Tibial nerve (tissue), 4 donors: Measurements from ENCODE around the gene ATF5. TPM values are rescaled to one million over a fixed set of nuclear protein-coding genes. Genes with fewer than 3 reads are reported as not detected.

Experiments used
- DNase-seq, 2 donors: peaks; one replicate each; pipeline ENCODE4 v3.0.0-alpha.2; 2019; ENCODE audit warnings: low spot score in 2 of 2
- H3K27ac ChIP-seq, 4 donors: fragments of 200-600 bp; sonication (generic) in 3 of 4; one replicate each; pipeline ENCODE4 v1.5.1; 2017 to 2019; ENCODE audit warnings: mild to moderate bottlenecking in 1 of 4
- H3K27me3 ChIP-seq, 2 donors: fragments of 200-600 bp; sonication (generic) in 1 of 2; one replicate each; pipeline versions ENCODE4 v1.5.1 to v1.6.0; 2017 to 2019
- H3K36me3 ChIP-seq, 3 donors: fragments of 200-600 bp; sonication (generic); one replicate each; pipeline ENCODE4 v1.5.1; 2018 to 2019
- H3K4me1 ChIP-seq, 4 donors: fragments of 200-600 bp; sonication (generic) in 3 of 4; one replicate each; pipeline ENCODE4 v1.5.1; 2017 to 2019
- H3K4me3 ChIP-seq, 4 donors: fragments of 200-600 bp; sonication (generic) in 3 of 4; one replicate each; pipeline ENCODE4 v1.5.1; 2017 to 2019; ENCODE audit warnings: mild to moderate bottlenecking in 1 of 4, moderate library complexity in 1 of 4
- H3K9me3 ChIP-seq, 4 donors: fragments of 200-600 bp; sonication (generic) in 3 of 4; one replicate each; pipeline ENCODE4 v1.5.1; 2017 to 2019
- EP300 ChIP-seq, 2 donors: sonication (generic); formaldehyde crosslinking; IDR thresholded peaks; one replicate each; pipeline ENCODE4 v1.6.1; 2017; ENCODE audit warnings: antibody characterized with exemption in 2 of 2, mild to moderate bottlenecking in 1 of 2
- POLR2A ChIP-seq, 2 donors: fragments of 450-650 bp; IDR thresholded peaks; one replicate each; pipeline ENCODE4 v1.6.1; 2017; ENCODE audit warnings: antibody characterized with exemption in 2 of 2, mild to moderate bottlenecking in 2 of 2, moderate library complexity in 2 of 2
- WGBS, 2 donors: methylation state at CpG; one replicate each; pipeline ENCODE4 v1.1.5; 2018; 5-methylcytosine and 5-hydroxymethylcytosine counted together
- total RNA-seq, 4 donors: library from RNA; depleted of rRNA; stranded (reverse); fragments of >200 nt; gene quantifications; one replicate each; pipeline ENCODE4 v1.1.0, GENCODE V29; 2016
- TF ChIP-seq, protein P1 (sequence below), 5 experiments: fragments of 200-600 bp in 3 of 5; fragments of 450-650 bp in 2 of 5; sonication (generic) in 3 of 5; IDR thresholded peaks; one replicate each; pipeline ENCODE4 v1.5.1; 2016 to 2019; ENCODE audit warnings: antibody characterized with exemption in 5 of 5, mild to moderate bottlenecking in 3 of 5, moderate library complexity in 2 of 5

Gene ATF5
- total RNA-seq, 4 donors from 2014 or later = 12.6 to 19.0 (median 14.8) TPM

DNA sequence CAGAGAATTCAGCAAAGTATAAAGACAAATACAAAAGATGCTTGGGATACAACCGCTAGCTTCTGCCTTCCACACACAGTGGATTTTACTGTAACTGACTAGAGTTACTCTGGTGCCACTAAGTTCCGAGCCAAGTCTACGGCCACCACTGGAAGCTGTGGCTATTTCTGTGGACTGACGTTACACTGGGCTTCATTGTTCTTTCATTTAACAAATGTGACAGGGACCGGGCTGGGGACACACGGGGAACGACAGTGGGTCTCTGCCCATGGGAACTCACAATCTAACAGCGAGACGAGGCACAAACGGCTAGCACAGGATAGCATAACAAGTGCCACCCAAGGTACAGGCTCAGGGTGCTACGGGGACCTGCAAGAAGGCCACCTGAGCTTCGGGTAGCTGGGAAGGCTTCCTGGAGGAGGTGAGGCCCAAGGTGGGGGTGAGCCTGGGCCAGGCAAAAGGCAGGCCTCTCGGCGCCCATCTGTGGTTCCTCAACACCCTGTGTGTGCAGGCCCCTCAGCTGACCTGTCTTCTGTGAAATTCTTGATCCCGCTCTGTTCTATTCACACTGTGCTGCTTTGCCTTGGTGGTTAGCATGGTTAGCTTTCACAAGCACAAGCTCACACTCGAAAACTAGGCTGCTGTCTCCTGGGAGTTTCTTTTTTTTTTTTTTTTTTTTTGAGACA lies 22.0 kb upstream of the ATF5 start:
- H3K9me3 ChIP-seq = no peaks in the 10 kb centered on the region
- no peaks in the 10 kb centered on the region for H3K27me3 ChIP-seq
- peaks cover 0 to 51% (median 3%) of the 10 kb centered on the region in 3 donors for H3K36me3 ChIP-seq
- no peak for TF ChIP-seq POLR2A (IDR thresholded peaks at IDR 0.05)
- TF ChIP-seq EP300 (IDR thresholded peaks at IDR 0.05) = no peak
- TF ChIP-seq, protein P1, sequence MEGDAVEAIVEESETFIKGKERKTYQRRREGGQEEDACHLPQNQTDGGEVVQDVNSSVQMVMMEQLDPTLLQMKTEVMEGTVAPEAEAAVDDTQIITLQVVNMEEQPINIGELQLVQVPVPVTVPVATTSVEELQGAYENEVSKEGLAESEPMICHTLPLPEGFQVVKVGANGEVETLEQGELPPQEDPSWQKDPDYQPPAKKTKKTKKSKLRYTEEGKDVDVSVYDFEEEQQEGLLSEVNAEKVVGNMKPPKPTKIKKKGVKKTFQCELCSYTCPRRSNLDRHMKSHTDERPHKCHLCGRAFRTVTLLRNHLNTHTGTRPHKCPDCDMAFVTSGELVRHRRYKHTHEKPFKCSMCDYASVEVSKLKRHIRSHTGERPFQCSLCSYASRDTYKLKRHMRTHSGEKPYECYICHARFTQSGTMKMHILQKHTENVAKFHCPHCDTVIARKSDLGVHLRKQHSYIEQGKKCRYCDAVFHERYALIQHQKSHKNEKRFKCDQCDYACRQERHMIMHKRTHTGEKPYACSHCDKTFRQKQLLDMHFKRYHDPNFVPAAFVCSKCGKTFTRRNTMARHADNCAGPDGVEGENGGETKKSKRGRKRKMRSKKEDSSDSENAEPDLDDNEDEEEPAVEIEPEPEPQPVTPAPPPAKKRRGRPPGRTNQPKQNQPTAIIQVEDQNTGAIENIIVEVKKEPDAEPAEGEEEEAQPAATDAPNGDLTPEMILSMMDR (IDR thresholded peaks at IDR 0.05) = no peak
- no peak overlapping the region for H3K27ac ChIP-seq
- no peak for DNase-seq
- no peak overlapping the region for H3K4me3 ChIP-seq
- WGBS, 2 donors = 74 to 83% methylated on average over 16 of the region's 16 CpGs
- H3K4me1 ChIP-seq = peaks cover 0 to 18% (median 8%) of the 10 kb centered on the region in 4 donors

GRCh38 chr19:49907745-49908446 lies 21.1 kb upstream of the ATF5 start:
- Histone ChIP-seq H3K36me3 (peaks cover 0 to 58% (median 3%) of the 10 kb centered on the region in 3 donors), H3K27ac (no peak overlapping the region), H3K4me3 (no peak overlapping the region), H3K4me1 (peaks cover 0 to 23% (median 8%) of the 10 kb centered on the region in 4 donors), H3K27me3 (no peaks in the 10 kb centered on the region), H3K9me3 (no peaks in the 10 kb centered on the region)
- no peak for DNase-seq
- 91 to 93% methylated on average over 23 of the region's 23 CpGs for WGBS, 2 donors
- TF ChIP-seq POLR2A (IDR thresholded peaks at IDR 0.05) (no peak), EP300 (IDR thresholded peaks at IDR 0.05) (no peak)
- TF ChIP-seq, protein P1 (IDR thresholded peaks at IDR 0.05) = no peak

GRCh38 chr19:49908480-49909420 lies 20.3 kb upstream of the ATF5 start:
- Histone ChIP-seq H3K4me1 (peaks cover 0 to 25% (median 8%) of the 10 kb centered on the region in 4 donors), H3K36me3 (peaks cover 0 to 67% (median 3%) of the 10 kb centered on the region in 3 donors), H3K27ac (no peak overlapping the region), H3K9me3 (no peaks in the 10 kb centered on the region), H3K27me3 (no peaks in the 10 kb centered on the region), H3K4me3 (no peak overlapping the region)
- TF ChIP-seq, protein P1 (IDR thresholded peaks at IDR 0.05) = no peak
- TF ChIP-seq POLR2A (IDR thresholded peaks at IDR 0.05) (no peak), EP300 (IDR thresholded peaks at IDR 0.05) (no peak)
- 96 to 97% methylated on average over 32 to 37 of the region's 37 CpGs for WGBS, 2 donors
- DNase-seq = no peak

DNA sequence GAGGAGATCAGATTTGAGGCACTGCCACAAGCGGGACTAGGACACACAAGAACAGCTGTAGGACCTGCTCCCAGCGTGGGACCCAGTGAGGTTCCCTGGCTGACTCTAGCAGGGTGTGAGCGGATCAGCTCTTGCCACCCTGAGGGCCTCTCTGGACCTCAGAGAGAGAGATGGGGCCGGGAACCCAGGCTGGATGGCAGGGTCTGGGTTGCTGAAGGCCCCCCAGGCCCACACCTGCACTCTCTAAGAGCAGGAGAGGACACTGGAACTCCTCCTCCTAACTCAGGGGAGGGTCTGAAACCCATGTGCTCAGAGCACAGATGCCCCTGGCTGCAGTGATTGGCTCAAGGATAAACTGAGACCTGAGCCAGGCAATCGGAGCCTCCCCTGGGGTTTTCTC lies 18.8 kb upstream of the ATF5 start:
- peak overlapping the region in 2 of 4 donors; percentile 12 to 24 for H3K27ac ChIP-seq
- no peaks in the 10 kb centered on the region for H3K9me3 ChIP-seq
- H3K4me1 ChIP-seq = peaks cover 0 to 25% (median 8%) of the 10 kb centered on the region in 4 donors
- no peaks in the 10 kb centered on the region for H3K27me3 ChIP-seq
- DNase-seq = no peak
- no peak overlapping the region for H3K4me3 ChIP-seq
- WGBS, 2 donors = 83 to 92% methylated on average over 5 of the region's 5 CpGs
- no peak for TF ChIP-seq POLR2A (IDR thresholded peaks at IDR 0.05)
- TF ChIP-seq EP300 (IDR thresholded peaks at IDR 0.05) = no peak
- TF ChIP-seq, protein P1 (IDR thresholded peaks at IDR 0.05) = no peak
- H3K36me3 ChIP-seq = peaks cover 0 to 81% (median 3%) of the 10 kb centered on the region in 3 donors
